ENCODE measurements around the gene KIRREL3. TPM values are rescaled to one million over a fixed set of nuclear protein-coding genes. Genes with fewer than 3 reads are reported as not detected.
A peak's percentile ranks its signal among the peaks of the same experiment; 100 is the strongest.

Gene KIRREL3
- total RNA-seq, 1 donor from 2014 or later = 0.82 TPM

GRCh38 chr11:126697936-126698335 is 302.6 kb downstream of the KIRREL3 start:
- no peak for TF ChIP-seq CTCF (conservative IDR thresholded peaks at IDR 0.05)
- Mint-ChIP-seq H3K4me1 (peaks cover 59% of the 10 kb centered on the region), H3K36me3 (ENCODE audit: low read depth) (no peaks in the 10 kb centered on the region), H3K27me3 (ENCODE audit: low read depth) (no peaks in the 10 kb centered on the region), H3K9me3 (no peaks in the 10 kb centered on the region), H3K4me3 (no peak overlapping the region), H3K27ac (ENCODE audit: unreplicated experiment) (no peak overlapping the region)
- DNase-seq (ENCODE audit: low read depth, low spot score) = no peak

- Mint-ChIP-seq H3K27me3 (ENCODE audit: low read depth) (no peaks in the 10 kb centered on the region), H3K27ac (ENCODE audit: unreplicated experiment) (no peak overlapping the region), H3K36me3 (ENCODE audit: low read depth) (no peaks in the 10 kb centered on the region), H3K9me3 (no peaks in the 10 kb centered on the region), H3K4me3 (no peak overlapping the region), H3K4me1 (peaks cover 49% of the 10 kb centered on the region)
- no peak for DNase-seq (ENCODE audit: low read depth, low spot score)
- TF ChIP-seq CTCF (conservative IDR thresholded peaks at IDR 0.05) = no peak
Observed at GRCh38 chr11:126696982-126697381, 303.6 kb downstream of the KIRREL3 start.

GRCh38 chr11:126695293-126695692 is 305.3 kb downstream of the KIRREL3 start:
- H3K27ac Mint-ChIP-seq (ENCODE audit: unreplicated experiment) = peak overlapping the region; percentile 60
- no peak for TF ChIP-seq CTCF (conservative IDR thresholded peaks at IDR 0.05)
- no peak for DNase-seq (ENCODE audit: low read depth, low spot score)
- H3K9me3 Mint-ChIP-seq = no peaks in the 10 kb centered on the region
- no peaks in the 10 kb centered on the region for H3K36me3 Mint-ChIP-seq (ENCODE audit: low read depth)
- no peaks in the 10 kb centered on the region for H3K27me3 Mint-ChIP-seq (ENCODE audit: low read depth)
- peaks cover 39% of the 10 kb centered on the region for H3K4me1 Mint-ChIP-seq
- H3K4me3 Mint-ChIP-seq = no peak overlapping the region

- no peak for DNase-seq (ENCODE audit: low read depth, low spot score)
- Mint-ChIP-seq H3K4me3 (no peak overlapping the region), H3K27ac (ENCODE audit: unreplicated experiment) (peak overlapping the region; percentile 1), H3K9me3 (no peaks in the 10 kb centered on the region), H3K4me1 (peaks cover 34% of the 10 kb centered on the region), H3K27me3 (ENCODE audit: low read depth) (no peaks in the 10 kb centered on the region), H3K36me3 (ENCODE audit: low read depth) (no peaks in the 10 kb centered on the region)
- TF ChIP-seq CTCF (conservative IDR thresholded peaks at IDR 0.05) = no peak
Observed at GRCh38 chr11:126694065-126694625, 306.4 kb downstream of the KIRREL3 start.

GRCh38 chr11:126687477-126687876 is 313.1 kb downstream of the KIRREL3 start:
- Mint-ChIP-seq H3K27ac (ENCODE audit: unreplicated experiment) (no peak overlapping the region), H3K27me3 (ENCODE audit: low read depth) (no peaks in the 10 kb centered on the region), H3K9me3 (no peaks in the 10 kb centered on the region), H3K36me3 (ENCODE audit: low read depth) (no peaks in the 10 kb centered on the region), H3K4me3 (no peak overlapping the region), H3K4me1 (peaks cover 18% of the 10 kb centered on the region)
- no peak for TF ChIP-seq CTCF (conservative IDR thresholded peaks at IDR 0.05)
- no peak for DNase-seq (ENCODE audit: low read depth, low spot score)

Measured in neural crest cell (in vitro differentiated cells).